OCI-M2 (cell line): Measurements from ENCODE around the gene TPRG1.

ENCODE experiments used
- DNase-seq: peaks from one replicate; lab custom pipeline; 2025; ENCODE audit not compliant: unreplicated experiment; lab: John Stamatoyannopoulos, UW

The TPRG1 gene, protein sequence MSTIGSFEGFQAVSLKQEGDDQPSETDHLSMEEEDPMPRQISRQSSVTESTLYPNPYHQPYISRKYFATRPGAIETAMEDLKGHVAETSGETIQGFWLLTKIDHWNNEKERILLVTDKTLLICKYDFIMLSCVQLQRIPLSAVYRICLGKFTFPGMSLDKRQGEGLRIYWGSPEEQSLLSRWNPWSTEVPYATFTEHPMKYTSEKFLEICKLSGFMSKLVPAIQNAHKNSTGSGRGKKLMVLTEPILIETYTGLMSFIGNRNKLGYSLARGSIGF

GRCh38 chr3:189171707-189172106 is at the start of gene TPRG1:
Gene TPRG1, plus strand, starts transcription at chr3:189171971. Its CDS starts 35,414 bp downstream, at chr3:189207385.
- no peak for DNase-seq

- no peak for DNase-seq
These were observed 49.7 kb upstream of the TPRG1 start for GRCh38 chr3:189122110-189122509.

DNA sequence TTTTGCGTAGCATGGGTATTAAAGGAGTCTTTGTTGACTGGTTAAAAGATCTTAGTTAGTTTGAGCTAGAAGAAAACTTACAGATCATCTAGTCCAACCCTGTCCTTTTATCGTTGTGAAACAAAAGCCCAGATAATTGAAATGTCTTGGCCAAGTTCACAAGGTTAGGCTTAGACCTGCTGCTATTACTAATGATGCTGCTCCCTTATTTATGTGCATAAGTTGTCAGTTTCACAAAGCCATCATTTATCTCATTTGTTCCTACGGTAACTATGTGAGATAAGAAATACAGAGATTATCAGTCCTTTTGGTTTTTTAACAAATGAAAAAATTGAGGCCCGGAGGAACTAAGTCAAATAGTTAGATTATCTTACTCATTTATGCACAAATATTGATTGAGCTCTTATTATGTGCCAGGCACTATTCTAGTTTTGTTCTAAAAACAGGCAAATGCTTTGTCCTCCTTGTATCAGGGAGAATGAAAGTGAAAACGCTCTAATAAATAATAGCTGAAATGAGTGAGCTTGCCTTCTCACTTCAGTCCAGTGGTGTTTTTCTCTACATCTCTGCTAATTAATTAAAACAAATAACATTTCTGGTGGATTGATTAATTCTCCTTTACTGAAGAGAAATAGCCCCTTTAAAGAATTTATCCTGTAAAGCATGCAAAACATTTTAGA is 49.1 kb upstream of the TPRG1 start:
- DNase-seq, result no peak

GRCh38 chr3:189123595-189124387 is 48.0 kb upstream of the TPRG1 start:
- DNase-seq, result no peak

DNA sequence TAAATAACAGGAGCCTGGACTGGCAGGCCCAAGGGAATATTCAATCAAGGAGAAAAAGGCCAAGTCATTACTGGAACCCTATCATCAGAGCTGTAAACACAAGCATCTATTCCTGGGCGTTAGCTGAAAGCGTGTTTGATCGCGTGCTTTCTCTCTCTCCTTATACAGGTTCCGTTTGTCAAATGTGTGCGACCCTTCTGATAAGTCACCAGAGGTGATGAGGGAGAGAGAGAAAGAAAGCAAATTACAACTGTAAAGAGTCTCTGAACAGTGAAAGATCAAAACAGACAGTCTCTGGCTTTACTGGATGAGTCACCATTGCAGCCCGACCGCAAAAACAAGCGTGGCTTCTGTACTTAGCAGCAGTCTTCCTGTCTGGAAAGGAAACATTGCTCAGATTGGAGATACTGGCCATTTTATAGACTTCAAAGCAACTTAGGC is 39.5 kb upstream of the TPRG1 start:
- DNase-seq, result no peak

GRCh38 chr3:189132839-189133238 is 38.9 kb upstream of the TPRG1 start:
- DNase-seq, result no peak

DNA sequence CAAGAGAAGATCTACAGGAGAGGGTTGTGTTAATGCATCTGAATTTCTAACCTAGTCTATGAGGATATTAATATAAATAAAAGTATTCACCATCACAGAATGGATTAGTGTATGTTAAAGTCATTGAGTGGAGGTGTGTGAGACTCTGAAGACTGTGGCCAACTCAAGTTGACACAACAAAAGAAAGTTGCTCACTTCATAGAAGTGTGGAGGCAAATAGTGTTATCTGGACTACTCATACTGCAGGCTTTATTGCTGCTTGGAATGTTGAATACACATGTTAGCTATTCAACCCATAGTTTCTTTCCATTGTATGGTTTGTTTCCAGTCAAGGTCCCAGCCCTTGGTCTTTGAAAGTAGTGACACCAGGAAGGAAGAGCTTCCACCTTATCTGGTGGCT is 38.0 kb upstream of the TPRG1 start:
- DNase-seq, result no peak

DNA sequence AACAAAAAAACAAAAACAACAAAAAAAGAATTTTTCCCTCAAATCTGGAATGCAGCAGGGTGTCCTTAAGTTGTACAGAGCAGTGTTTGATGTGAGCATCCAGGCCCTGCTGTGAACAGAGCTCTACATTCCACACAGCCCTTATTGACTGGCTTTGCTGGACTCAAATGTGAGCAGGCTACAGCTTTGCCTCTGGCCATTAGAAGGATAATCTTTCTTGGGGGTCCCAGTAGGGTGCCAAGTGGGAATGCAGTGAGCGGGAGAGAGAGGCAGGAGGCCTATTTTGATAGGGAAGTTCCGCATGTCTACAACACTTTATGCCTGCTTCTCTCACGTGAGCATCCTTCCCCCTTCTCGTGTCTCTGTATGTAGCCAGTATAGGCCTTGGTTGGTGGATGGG is 34.4 kb upstream of the TPRG1 start:
- no peak for DNase-seq

- DNase-seq, result no peak
These were observed 32.7 kb upstream of the TPRG1 start for GRCh38 chr3:189138901-189139610.

DNA sequence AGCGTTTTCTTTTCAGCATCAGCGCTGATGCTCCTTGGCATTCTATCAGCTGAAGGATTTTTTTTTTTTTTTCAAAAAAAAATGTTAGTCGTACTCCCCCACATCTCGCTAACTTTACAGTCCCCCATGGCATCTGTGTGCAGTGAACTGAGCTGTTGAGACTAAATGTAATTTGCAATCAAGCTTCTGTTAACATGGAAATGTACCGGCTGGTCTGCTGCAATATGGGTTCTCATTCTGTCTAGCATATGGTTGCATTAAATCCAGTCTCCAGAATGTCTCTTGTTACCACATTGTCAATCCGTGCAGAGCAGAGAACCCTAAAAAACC is 32.2 kb upstream of the TPRG1 start:
- DNase-seq, result no peak

DNA sequence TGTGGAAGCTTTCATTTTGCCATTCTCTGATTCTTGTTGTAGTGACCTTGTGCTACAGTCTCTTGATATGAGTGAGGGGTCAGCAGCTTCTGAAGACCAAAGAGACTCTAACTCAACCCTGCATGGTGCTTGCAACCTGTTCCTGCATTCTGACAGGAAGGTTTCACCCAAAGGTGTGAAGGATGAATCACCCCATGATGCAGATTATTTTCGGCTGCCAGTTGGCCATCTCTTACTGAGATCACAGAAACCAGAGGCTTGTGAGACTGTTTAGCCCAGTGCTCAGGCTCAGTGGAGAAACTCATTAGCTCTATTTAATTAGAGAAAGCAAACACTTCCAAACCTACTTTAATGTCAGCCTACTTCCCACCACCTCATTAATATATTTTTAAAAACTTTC is 29.2 kb upstream of the TPRG1 start:
- no peak for DNase-seq

DNA sequence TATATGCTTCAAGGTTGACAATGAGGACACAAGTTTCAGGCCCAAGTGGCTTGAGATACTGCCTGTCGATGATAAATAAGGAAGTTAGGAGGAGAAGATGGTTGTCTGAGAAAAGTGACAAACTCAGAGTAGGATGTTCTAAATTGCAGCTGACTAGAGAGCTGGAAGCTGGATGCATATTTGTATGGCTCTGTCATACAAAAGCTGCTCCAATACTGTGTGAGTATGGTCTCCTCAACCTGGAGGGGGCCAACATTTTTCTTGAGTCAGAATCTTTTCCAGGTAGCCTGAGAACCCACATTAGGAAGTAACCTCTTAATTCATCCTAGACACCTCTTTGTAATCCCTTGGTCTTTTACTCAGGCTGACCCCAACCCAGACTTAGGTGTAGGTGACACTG is 28.4 kb upstream of the TPRG1 start:
- no peak for DNase-seq

DNA sequence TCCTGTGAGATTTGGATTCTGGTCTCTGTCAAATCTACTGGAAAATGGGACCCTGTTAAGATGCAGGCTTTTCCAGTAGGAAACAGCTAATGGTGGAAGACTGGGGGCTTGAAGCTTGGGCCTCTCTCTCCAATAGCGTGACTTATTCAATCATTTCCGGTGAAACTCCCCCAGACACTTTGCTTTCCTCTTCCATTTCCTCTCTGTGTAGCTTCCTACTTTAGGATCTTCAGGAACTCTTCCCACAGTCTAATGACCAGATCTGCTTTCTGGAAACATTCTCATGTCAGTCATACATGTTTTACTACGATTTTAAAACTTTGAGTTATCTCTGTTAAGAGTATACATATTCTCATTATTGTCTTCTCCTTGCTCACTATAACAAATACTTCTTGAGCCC is 28.0 kb upstream of the TPRG1 start:
- DNase-seq, result no peak

GRCh38 chr3:189144645-189145044 is 27.1 kb upstream of the TPRG1 start:
- DNase-seq, result no peak

- no peak for DNase-seq
These were observed 24.9 kb upstream of the TPRG1 start for GRCh38 chr3:189146848-189147247.

DNA sequence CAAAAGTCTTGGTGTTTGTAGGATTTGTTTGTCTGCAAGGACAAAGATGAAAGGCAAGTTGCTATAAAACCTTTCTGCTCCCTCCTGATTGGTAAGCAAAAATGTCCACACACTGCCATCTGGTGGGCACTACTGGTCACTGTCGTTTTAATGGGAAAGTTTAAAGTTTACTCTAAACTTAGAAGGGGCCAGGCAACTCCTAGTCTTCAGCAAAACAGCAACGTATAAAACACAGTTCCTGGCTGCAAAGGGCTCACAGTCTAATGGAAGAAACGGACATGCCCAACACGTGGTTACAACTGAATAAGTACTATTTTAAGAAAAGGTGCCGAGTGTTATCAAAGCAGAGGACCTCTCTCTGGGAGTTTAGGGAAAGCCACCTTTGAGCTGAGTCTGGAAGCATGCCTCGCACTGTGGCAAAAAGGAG is 23.7 kb upstream of the TPRG1 start:
- peak; percentile 36 for DNase-seq

GRCh38 chr3:189149203-189149602 is 22.6 kb upstream of the TPRG1 start:
- DNase-seq, result no peak

DNA sequence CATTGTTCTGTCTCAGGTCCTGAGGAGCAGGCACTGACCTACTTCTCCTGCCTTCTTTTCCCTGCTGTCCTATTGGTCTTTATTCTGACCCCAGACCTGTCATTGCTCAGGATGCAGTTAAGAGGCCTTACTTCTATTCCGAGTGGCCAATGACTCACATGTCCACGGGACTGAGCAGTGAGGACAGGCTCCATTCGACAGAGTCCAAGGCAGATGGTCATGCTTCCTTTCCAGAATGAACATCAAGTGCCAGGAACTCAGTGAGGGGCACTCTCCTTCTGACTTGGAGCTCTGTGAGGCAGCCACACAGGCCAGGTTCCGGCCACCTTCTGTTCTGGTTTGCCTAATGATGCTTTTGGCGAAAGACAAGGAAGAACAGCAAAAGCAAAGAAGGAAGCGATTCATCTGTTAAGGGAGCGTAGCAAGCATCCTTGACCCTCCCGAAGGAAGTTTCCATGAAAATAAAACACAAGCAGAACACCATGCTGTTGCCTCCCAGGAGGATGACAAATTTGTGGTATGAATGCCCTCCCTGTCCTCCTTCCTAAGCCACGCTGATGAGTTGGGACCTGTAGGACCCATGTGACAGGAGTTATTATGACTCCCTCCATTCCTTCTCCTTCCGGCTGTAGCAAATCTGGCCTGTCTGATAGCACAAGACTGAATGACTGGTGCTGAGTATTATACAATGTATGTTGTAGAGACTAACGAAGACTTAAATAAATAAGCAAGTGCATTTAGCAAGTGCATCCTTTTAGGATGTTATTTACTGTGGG is 14.4 kb upstream of the TPRG1 start:
- no peak for DNase-seq

DNA sequence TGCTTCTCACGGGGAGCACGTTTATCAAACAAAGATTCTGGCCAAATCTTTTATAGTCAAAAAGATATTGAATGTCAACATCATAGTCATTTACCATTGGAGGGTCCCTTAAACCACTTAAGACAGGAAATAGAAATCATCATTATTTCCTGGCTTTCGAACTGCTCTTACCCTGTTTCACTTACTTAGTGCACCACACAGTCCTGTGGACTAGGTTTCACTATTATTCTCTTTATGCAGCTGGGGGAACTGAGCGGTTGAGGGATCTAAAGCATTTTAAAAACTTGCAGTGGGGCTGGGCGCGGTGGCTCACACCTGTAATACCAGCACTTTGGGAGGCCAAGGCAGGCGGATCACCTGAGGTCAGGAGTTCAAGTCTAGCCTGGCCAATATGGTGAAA is 13.7 kb upstream of the TPRG1 start:
- no peak for DNase-seq

- DNase-seq, result no peak
These were observed 11.1 kb upstream of the TPRG1 start for GRCh38 chr3:189160519-189161309.
